Suprapubic skin (tissue), 4 donors: Measurements from ENCODE around the gene ALG14. TPM values are rescaled to one million over a fixed set of nuclear protein-coding genes. Genes with fewer than 3 reads are reported as not detected.
"Not testable (repeated sequence)": the region's sequence is repeated elsewhere in the genome, so short reads cannot be mapped to it uniquely, and the experiment has no call there.

ENCODE experiments used
- DNase-seq, 2 donors: peaks; one replicate each; pipeline ENCODE4 v3.0.0-alpha.2; 2019; ENCODE audit warnings: low spot score in 2 of 2
- H3K27ac ChIP-seq: fragments of 200-600 bp; sonication (generic); one replicate; pipeline ENCODE4 v1.5.1; 2019
- H3K27me3 ChIP-seq: fragments of 200-600 bp; sonication (generic); one replicate; pipeline ENCODE4 v1.5.1; 2019
- H3K36me3 ChIP-seq: fragments of 200-600 bp; sonication (generic); one replicate; pipeline ENCODE4 v1.5.1; 2019
- H3K4me1 ChIP-seq: fragments of 200-600 bp; sonication (generic); one replicate; pipeline ENCODE4 v1.5.1; 2019
- H3K4me3 ChIP-seq: fragments of 200-600 bp; sonication (generic); one replicate; pipeline ENCODE4 v1.5.1; 2019; ENCODE audit warnings: mild to moderate bottlenecking
- H3K9me3 ChIP-seq: fragments of 200-600 bp; sonication (generic); one replicate; pipeline ENCODE4 v1.5.1; 2019
- EP300 ChIP-seq: sonication (generic); formaldehyde crosslinking; IDR thresholded peaks from one replicate; pipeline ENCODE4 v1.6.1; 2017; ENCODE audit warnings: antibody characterized with exemption
- POLR2A ChIP-seq, 2 donors: fragments of 450-650 bp; IDR thresholded peaks; one replicate each; pipeline ENCODE4 v1.6.1; 2017; ENCODE audit warnings: antibody characterized with exemption in 2 of 2, mild to moderate bottlenecking in 2 of 2, moderate library complexity in 2 of 2
- POLR2AphosphoS5 ChIP-seq, 3 donors: sonication (generic); formaldehyde crosslinking; IDR thresholded peaks; one replicate each; pipeline ENCODE4 v1.6.1; 2017; ENCODE audit warnings: antibody characterized with exemption in 3 of 3
- WGBS: methylation state at CpG from one replicate; pipeline ENCODE4 v1.1.5; 2018; 5-methylcytosine and 5-hydroxymethylcytosine counted together
- total RNA-seq, 4 donors: library from RNA; depleted of rRNA; stranded (reverse); fragments of >200 nt; gene quantifications; one replicate each; pipeline ENCODE4 v1.1.0, GENCODE V29; 2016
- TF ChIP-seq, protein P1 (sequence below), 2 donors: fragments of 200-600 bp in 1 of 2; fragments of 450-650 bp in 1 of 2; sonication (generic) in 1 of 2; IDR thresholded peaks; one replicate each; pipeline ENCODE4 v1.5.1; 2016 to 2019; ENCODE audit warnings: antibody characterized with exemption in 2 of 2, mild to moderate bottlenecking in 1 of 2, moderate library complexity in 1 of 2

Gene ALG14
- total RNA-seq, 4 donors from 2014 or later, result 0.80 to 1.6 (median 1.1) TPM

- H3K9me3 ChIP-seq, result no peaks in the 10 kb centered on the region
These were observed 15.4 kb downstream of the ALG14 start for GRCh38 chr1:95057351-95057750.

DNA sequence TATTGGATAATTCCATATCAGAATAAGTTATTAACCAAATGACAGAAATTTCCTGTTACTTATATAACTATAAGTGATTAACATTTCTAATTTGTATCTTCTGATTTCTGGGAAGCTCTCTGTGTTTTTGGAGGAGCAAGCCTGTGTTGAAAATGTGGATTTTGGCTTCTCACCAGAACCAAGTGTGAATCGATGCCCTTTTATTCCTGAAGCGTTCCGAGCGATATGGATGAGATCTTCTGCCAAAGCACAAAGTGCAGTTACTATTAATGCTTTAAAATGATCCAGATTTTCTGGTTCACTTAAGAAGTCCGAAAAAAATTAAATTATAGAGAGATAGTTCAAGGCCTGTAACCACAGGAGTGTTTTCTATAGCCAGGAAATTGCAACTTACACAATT, 22.8 kb downstream of the ALG14 start:
- H3K27me3 ChIP-seq, result no peaks in the 10 kb centered on the region
- H3K9me3 ChIP-seq, result no peaks in the 10 kb centered on the region
- TF ChIP-seq, protein P1, sequence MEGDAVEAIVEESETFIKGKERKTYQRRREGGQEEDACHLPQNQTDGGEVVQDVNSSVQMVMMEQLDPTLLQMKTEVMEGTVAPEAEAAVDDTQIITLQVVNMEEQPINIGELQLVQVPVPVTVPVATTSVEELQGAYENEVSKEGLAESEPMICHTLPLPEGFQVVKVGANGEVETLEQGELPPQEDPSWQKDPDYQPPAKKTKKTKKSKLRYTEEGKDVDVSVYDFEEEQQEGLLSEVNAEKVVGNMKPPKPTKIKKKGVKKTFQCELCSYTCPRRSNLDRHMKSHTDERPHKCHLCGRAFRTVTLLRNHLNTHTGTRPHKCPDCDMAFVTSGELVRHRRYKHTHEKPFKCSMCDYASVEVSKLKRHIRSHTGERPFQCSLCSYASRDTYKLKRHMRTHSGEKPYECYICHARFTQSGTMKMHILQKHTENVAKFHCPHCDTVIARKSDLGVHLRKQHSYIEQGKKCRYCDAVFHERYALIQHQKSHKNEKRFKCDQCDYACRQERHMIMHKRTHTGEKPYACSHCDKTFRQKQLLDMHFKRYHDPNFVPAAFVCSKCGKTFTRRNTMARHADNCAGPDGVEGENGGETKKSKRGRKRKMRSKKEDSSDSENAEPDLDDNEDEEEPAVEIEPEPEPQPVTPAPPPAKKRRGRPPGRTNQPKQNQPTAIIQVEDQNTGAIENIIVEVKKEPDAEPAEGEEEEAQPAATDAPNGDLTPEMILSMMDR (IDR thresholded peaks at IDR 0.05), result no peak
- TF ChIP-seq POLR2A (IDR thresholded peaks at IDR 0.05), result no peak
- no peak for TF ChIP-seq EP300
- DNase-seq, result no peak
- no peaks in the 10 kb centered on the region for H3K4me1 ChIP-seq
- H3K27ac ChIP-seq, result no peak overlapping the region
- no peak overlapping the region for H3K4me3 ChIP-seq
- no peaks in the 10 kb centered on the region for H3K36me3 ChIP-seq
- 79% methylated on average over 5 of the region's 5 CpGs for WGBS

More at GRCh38 chr1:95057351-95057750, 15.4 kb downstream of the ALG14 start:
- WGBS, result 93% methylated on average over 6 of the region's 6 CpGs
- Histone ChIP-seq H3K4me1 (no peaks in the 10 kb centered on the region), H3K36me3 (no peaks in the 10 kb centered on the region), H3K4me3 (no peak overlapping the region), H3K27ac (no peak overlapping the region), H3K27me3 (no peaks in the 10 kb centered on the region)
- no peak for TF ChIP-seq POLR2AphosphoS5 (IDR thresholded peaks at IDR 0.05)
- no peak for TF ChIP-seq POLR2A (IDR thresholded peaks at IDR 0.05)
- TF ChIP-seq EP300, result no peak
- TF ChIP-seq, protein P1 (IDR thresholded peaks at IDR 0.05), result no peak
- DNase-seq, result no peak

- Histone ChIP-seq H3K4me1 (no peaks in the 10 kb centered on the region), H3K4me3 (no peak overlapping the region), H3K27me3 (no peaks in the 10 kb centered on the region), H3K27ac (no peak overlapping the region), H3K36me3 (no peaks in the 10 kb centered on the region), H3K9me3 (no peaks in the 10 kb centered on the region)
- DNase-seq, result no peak
- TF ChIP-seq, protein P1 (IDR thresholded peaks at IDR 0.05), result no peak
- TF ChIP-seq EP300, result no peak
- no peak for TF ChIP-seq POLR2A (IDR thresholded peaks at IDR 0.05)
- no peak for TF ChIP-seq POLR2AphosphoS5 (IDR thresholded peaks at IDR 0.05)
- 55% methylated on average over 3 of the region's 3 CpGs for WGBS
These were observed 24.4 kb downstream of the ALG14 start for GRCh38 chr1:95048317-95048716.

- WGBS, result 72% methylated on average over 3 of the region's 3 CpGs
- H3K27me3 ChIP-seq, DNase-seq, H3K36me3 ChIP-seq, H3K27ac ChIP-seq, H3K4me1 ChIP-seq, H3K9me3 ChIP-seq, H3K4me3 ChIP-seq: not testable (repeated sequence)
These were observed 25.1 kb downstream of the ALG14 start for GRCh38 chr1:95047624-95048023.

DNA sequence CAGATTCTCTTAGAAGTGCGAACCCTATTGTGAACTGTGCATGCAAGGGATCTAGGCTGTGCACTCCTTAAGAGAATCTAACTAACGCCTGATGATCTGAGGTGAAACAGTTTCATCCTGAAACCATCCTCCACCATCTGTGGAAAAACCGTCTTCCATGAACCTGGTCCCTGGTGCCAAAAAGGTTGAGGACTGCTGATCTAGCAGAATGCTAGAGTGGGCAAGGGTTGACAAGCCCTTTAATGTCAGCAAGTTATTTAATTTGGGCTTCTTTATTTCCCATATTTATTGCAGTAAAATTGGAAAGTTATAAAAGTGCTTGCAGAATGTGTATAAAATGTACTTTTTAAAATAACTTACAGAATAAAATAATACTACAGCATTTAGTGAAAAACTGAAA, 26.4 kb downstream of the ALG14 start:
- no peak for DNase-seq
- Histone ChIP-seq H3K4me3 (no peak overlapping the region), H3K27me3 (no peaks in the 10 kb centered on the region), H3K9me3 (no peaks in the 10 kb centered on the region), H3K4me1 (peaks cover 17% of the 10 kb centered on the region), H3K27ac (no peak overlapping the region), H3K36me3 (no peaks in the 10 kb centered on the region)
- no peak for TF ChIP-seq POLR2AphosphoS5 (IDR thresholded peaks at IDR 0.05)
- TF ChIP-seq, protein P1 (IDR thresholded peaks at IDR 0.05), result no peak
- no peak for TF ChIP-seq EP300
- no peak for TF ChIP-seq POLR2A (IDR thresholded peaks at IDR 0.05)
- 97% methylated on average over 2 of the region's 3 CpGs for WGBS
